Upper lobe of left lung (tissue), 4 donors: ENCODE measurements around the gene ISCA2.

Experiments used
- EP300 ChIP-seq, 4 donors: sonication (generic); formaldehyde crosslinking; IDR thresholded peaks; one replicate each; pipeline ENCODE4 v1.5.1; 2017; ENCODE audit warnings: antibody characterized with exemption in 4 of 4, control low read depth in 2 of 4
- POLR2A ChIP-seq, 4 donors: fragments of 450-650 bp; IDR thresholded peaks; one replicate each; pipeline ENCODE4 v1.5.1; 2016 to 2017; ENCODE audit warnings: antibody characterized with exemption in 4 of 4, mild to moderate bottlenecking in 2 of 4
- POLR2AphosphoS5 ChIP-seq, 2 donors: sonication (generic); formaldehyde crosslinking; IDR thresholded peaks; one replicate each; pipeline ENCODE4 v1.5.1; 2017; ENCODE audit warnings: antibody characterized with exemption in 2 of 2
- TF ChIP-seq, protein P1 (sequence below), 6 experiments: fragments of 450-650 bp in 4 of 6; fragments of 200-600 bp in 2 of 6; sonication (generic) in 2 of 6; IDR thresholded peaks; one replicate each; pipeline ENCODE4 v1.5.1; 2016 to 2019; ENCODE audit warnings: antibody characterized with exemption in 6 of 6

GRCh38 chr14:74504874-74505720 is 11.5 kb downstream of the ISCA2 start:
- no peak for TF ChIP-seq POLR2A (IDR thresholded peaks at IDR 0.05)
- TF ChIP-seq, protein P1, sequence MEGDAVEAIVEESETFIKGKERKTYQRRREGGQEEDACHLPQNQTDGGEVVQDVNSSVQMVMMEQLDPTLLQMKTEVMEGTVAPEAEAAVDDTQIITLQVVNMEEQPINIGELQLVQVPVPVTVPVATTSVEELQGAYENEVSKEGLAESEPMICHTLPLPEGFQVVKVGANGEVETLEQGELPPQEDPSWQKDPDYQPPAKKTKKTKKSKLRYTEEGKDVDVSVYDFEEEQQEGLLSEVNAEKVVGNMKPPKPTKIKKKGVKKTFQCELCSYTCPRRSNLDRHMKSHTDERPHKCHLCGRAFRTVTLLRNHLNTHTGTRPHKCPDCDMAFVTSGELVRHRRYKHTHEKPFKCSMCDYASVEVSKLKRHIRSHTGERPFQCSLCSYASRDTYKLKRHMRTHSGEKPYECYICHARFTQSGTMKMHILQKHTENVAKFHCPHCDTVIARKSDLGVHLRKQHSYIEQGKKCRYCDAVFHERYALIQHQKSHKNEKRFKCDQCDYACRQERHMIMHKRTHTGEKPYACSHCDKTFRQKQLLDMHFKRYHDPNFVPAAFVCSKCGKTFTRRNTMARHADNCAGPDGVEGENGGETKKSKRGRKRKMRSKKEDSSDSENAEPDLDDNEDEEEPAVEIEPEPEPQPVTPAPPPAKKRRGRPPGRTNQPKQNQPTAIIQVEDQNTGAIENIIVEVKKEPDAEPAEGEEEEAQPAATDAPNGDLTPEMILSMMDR (IDR thresholded peaks at IDR 0.05): no peak
- no peak for TF ChIP-seq POLR2AphosphoS5 (IDR thresholded peaks at IDR 0.05)
- TF ChIP-seq EP300 (IDR thresholded peaks at IDR 0.05): no peak
